Stimulated activated CD4-positive, alpha-beta T cell treated with anti-CD3 and anti-CD28 coated beads, Interleukin-15, amount 100 ng/mL, for 1 hour (primary cell): ENCODE data around the gene MFSD12.

Experiments
- DNase-seq, 2 donors: peaks; one replicate each; pipeline ENCODE4 v3.0.0-alpha.2; 2020; ENCODE audit warnings: low read depth in 1 of 2, low spot score in 1 of 2

MFSD12 gene

GRCh38 chr19:3556978-3557460 lies 367 bp downstream of the MFSD12 start:
- DNase-seq: peak; percentile 42 to 63

GRCh38 chr19:3556423-3556977 lies 886 bp downstream of the MFSD12 start:
- no peak for DNase-seq

- no peak for DNase-seq
Observed at GRCh38 chr19:3555653-3556422, 1.5 kb downstream of the MFSD12 start.

GRCh38 chr19:3554254-3555083 lies 2.9 kb downstream of the MFSD12 start:
- DNase-seq: no peak

- DNase-seq: no peak
Observed at GRCh38 chr19:3551792-3552095, 5.6 kb downstream of the MFSD12 start.

GRCh38 chr19:3550947-3551791 lies 6.2 kb downstream of the MFSD12 start:
- no peak for DNase-seq

DNA sequence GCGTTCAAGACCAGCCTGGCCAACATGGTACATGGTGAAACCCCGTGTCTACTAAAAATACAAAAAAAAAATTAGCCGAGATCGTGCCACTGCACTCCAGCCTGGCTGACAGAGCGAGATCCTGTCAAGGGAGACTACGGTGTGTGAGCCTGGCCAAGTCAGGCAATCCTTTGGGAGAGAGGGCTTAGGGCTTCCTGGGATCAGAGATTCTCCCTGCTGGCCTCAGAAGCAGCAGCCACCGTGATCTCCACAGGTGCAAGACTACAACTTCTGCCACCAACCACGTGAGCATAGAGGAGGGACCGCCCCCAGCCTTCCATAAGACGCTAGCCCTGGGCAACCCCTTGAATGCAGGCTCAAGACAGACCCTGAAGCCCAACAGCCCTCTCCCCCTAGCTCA lies 7.6 kb downstream of the MFSD12 start:
- no peak for DNase-seq

- no peak for DNase-seq
Observed at GRCh38 chr19:3548606-3549005, 8.8 kb downstream of the MFSD12 start.

- DNase-seq: no peak
Observed at GRCh38 chr19:3547767-3548282, 9.6 kb downstream of the MFSD12 start.

GRCh38 chr19:3547301-3547731 lies 10.1 kb downstream of the MFSD12 start:
- DNase-seq: no peak

- no peak for DNase-seq
Observed at GRCh38 chr19:3546119-3546518, 11.3 kb downstream of the MFSD12 start.

DNA sequence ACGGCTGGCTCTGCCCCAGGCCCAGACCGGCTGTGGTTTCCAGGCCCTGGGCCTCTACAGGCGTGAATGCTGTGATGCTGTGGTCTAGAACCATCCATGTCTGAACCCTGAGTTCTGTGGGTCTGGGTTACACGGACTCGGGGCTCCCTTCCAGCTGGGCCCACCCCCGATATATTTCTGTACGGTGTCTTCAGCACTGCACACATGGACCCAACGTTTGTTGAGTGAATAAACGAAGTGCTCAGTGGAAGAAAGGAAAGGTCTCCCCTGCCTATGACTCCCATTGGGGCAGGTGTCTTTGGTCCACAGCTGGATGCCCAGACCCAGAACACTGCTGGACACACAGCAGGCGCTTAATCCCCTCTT lies 11.7 kb downstream of the MFSD12 start:
- DNase-seq: no peak

GRCh38 chr19:3544742-3545668 lies 12.4 kb downstream of the MFSD12 start:
- peak; percentile 63 to 71 for DNase-seq

- no peak for DNase-seq
Observed at GRCh38 chr19:3544058-3544376, 13.4 kb downstream of the MFSD12 start.

DNA sequence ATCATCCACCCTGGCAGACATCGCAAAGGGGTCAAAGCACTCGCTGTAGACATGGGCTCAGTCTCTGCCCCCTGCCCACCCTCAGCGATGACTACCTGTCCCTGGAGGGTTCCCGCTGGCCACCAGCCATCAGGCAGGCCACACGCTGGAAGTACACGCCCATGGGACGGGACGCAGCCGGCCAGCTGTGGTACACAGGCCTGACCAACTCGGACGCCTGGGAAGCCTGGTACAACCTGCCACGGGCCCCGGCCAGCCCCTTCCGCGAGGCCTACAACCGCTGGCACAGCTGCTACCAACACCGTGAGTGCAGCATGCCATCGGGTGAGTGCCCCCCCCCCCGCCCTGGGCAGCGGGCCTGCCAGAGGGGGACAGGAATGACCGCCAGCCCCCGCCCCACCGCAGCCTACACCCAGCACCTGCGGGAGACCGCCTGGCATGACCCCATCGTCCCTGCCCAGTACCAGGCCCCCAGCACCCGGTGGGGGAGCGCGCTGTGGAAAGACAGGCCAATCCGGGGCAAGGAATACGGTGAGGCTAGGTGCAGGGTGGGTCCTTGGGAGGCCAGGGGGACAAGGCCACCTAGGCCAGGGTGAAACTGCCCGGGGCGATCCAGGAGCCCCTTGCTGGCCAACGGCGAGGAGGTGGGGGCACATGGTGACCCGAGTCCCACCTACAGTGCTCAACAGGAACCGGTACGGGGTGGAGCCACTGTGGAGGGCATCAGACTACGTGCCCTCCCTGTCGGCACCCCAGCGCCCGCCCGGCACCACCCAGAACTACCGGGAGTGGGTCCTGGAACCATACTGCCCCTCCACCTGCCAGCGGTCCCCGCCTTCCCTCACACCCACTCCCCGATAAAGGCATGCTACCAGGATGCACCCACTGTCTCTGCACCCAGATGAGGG lies 14.0 kb downstream of the MFSD12 start:
- DNase-seq: no peak

GRCh38 chr19:3539756-3540118 lies 17.6 kb downstream of the MFSD12 start:
- DNase-seq: no peak

GRCh38 chr19:3538965-3539755 lies 18.2 kb downstream of the MFSD12 start, which contains the start of gene TEKTIP1:
TSS of gene TEKTIP1 (plus strand) at chr19:3539174. CDS start at chr19:3539178, 4 bp downstream.
- DNase-seq: no peak

GRCh38 chr19:3538258-3538929 lies 19.0 kb downstream of the MFSD12 start:
- DNase-seq: no peak
